Esophagus muscularis mucosa (tissue), 3 donors: ENCODE results near the gene HERC2.

Experiments used
- CTCF ChIP-seq, 3 experiments: fragments of 200-600 bp in 2 of 3; fragments of 450-650 bp in 1 of 3; sonication (generic) in 2 of 3; IDR thresholded peaks; one replicate each; pipeline ENCODE4 v1.5.1; 2017 to 2019; ENCODE audit warnings: antibody characterized with exemption in 3 of 3, mild to moderate bottlenecking in 2 of 3, moderate library complexity in 1 of 3
- POLR2A ChIP-seq: fragments of 450-650 bp; IDR thresholded peaks from one replicate; pipeline ENCODE4 v1.6.1; 2017; ENCODE audit warnings: antibody characterized with exemption, moderate library complexity, mild to moderate bottlenecking, low read depth

- TF ChIP-seq CTCF (IDR thresholded peaks at IDR 0.05) = no peak
- no peak for TF ChIP-seq POLR2A
Measured at GRCh38 chr15:28192772-28193171, 129.2 kb downstream of the HERC2 start.
